Measurements from ENCODE around the gene PROKR1.

GRCh38 chr2:68667371-68667770, 24.0 kb downstream of the PROKR1 start:
- TF ChIP-seq POLR2AphosphoS5 (IDR thresholded peaks at IDR 0.05) (no peak), CTCF (IDR thresholded peaks at IDR 0.05) (no peak), POLR2A (IDR thresholded peaks at IDR 0.05) (no peak), EP300 (IDR thresholded peaks at IDR 0.05) (no peak)
